ENCODE results near the gene LRRC42.

- TF ChIP-seq REST (tag by site-specific recombination; IDR thresholded peaks at IDR 0.05) (no peak), KLF9 (tag by site-specific recombination; IDR thresholded peaks at IDR 0.05; ENCODE audit: low read depth) (peak; percentile 21; the same call in 1 of the 2 replicates), CTCF (tag by site-specific recombination; IDR thresholded peaks at IDR 0.05) (no peak), FEZF1 (tag by site-specific recombination; IDR thresholded peaks at IDR 0.05) (no peak), ZNF341 (tag by site-specific recombination; IDR thresholded peaks at IDR 0.05; ENCODE audit: low read depth) (no peak), BCL6B (tag by site-specific recombination; IDR thresholded peaks at IDR 0.05) (0 out of 2 replicates have a peak, but pooled peaks have one; percentile 7), ZNF791 (tag by site-specific recombination; IDR thresholded peaks at IDR 0.05) (0 out of 2 replicates have a peak, but pooled peaks have one; percentile 53), ZBTB17 (tag by site-specific recombination; IDR thresholded peaks at IDR 0.05) (no peak; the same call in 1 of the 2 replicates), TSHZ1 (tag by site-specific recombination; IDR thresholded peaks at IDR 0.05; ENCODE audit: borderline replicate concordance) (no peak), ZNF664 (tag by site-specific recombination; IDR thresholded peaks at IDR 0.05) (no peak), ELK4 (IDR thresholded peaks at IDR 0.05; ENCODE audit: borderline replicate concordance, low read depth, low read length) (no peak), SP2 (tag by site-specific recombination; IDR thresholded peaks at IDR 0.05) (no peak), ZFP41 (tag by site-specific recombination; IDR thresholded peaks at IDR 0.05; ENCODE audit: borderline replicate concordance) (no peak), ZBTB21 (tag by site-specific recombination; IDR thresholded peaks at IDR 0.05) (no peak; the same call in 1 of the 2 replicates)
Measured at GRCh38 chr1:53946252-53947171, at the start of gene LRRC42.
